ENCODE data around the gene ST6GALNAC3. TPM values are rescaled to one million over a fixed set of nuclear protein-coding genes. Genes with fewer than 3 reads are reported as not detected.

The ST6GALNAC3 gene
- polyA plus RNA-seq (2012; ENCODE audit: missing spikeins) = not detected

DNA sequence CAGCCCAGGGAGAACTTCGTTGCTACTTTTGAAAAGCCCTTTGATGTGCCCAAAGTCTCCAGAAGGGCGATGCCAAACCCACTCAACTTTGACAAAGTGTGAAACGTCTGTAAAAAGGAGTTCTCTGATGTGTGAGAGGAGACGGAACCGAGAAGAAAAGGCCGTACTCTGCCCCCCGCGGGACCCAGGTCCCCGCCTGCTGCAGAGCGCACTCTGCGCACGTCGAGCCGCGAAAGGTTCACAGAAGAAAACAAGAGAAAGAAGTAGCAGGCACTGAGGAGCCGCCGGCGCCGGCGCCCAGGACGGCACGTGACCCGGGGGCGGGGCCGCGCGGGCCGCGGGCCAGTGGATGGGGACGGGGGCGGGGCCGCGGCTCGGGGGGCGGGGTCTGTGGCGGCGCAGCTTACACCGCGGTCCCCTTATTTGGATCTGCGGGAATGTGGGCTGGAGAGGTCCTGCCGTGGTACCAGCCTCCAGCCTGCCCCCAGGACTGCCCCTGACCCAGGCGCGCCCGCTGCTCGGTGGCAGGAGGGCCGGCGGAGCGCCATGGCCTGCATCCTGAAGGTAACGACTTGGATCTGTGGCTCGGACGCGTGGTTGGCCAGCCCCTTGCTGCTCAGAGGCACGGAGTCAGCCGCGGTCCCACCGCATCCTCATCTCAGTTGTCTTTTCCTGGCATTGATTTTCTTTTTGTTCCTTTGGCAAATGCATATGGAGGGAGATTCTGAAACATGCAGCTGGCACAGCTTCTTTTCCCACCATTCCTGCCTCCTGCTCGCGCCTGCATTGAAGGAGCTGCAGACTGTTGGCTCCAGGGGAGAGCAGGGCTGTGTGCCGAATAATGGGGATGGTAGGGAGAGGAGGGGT, at the start of gene ST6GALNAC3:
TSS of gene ST6GALNAC3 (plus strand) at position 426 of the 867 bp plus-strand sequence.
- FAIRE-seq (peak; percentile 80), DNase-seq (ENCODE audit: insufficient read length) (peak; percentile 40)
- TF ChIP-seq TAF1 (IDR thresholded peaks at IDR 0.05; ENCODE audit: borderline replicate concordance, low read depth, low read length) (no peak), POLR2AphosphoS5 (IDR thresholded peaks at IDR 0.05; ENCODE audit: low read depth, low read length) (no peak), POLR2A (IDR thresholded peaks at IDR 0.05; ENCODE audit: low read depth, low read length) (no peak)

DNA sequence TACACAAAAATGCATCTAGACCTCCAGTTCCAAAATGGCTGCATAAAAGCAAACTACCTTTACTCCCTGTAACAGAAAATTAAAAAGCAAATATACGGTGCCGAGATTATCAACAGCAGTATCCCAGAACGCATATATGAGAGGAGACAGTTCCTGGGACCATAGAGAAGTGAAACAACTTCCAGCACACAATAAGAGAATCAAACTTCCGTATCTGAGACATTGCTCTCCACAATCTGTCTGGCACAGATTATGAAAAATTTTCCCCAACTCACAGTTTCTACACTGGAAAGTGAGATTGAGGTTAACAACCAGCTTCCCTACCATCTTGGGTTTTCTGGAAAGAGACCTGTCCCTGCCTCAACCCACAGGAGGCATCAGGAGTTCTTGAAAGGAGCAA, 47.2 kb upstream of the ST6GALNAC3 start:
- no peak for FAIRE-seq
- no peak for DNase-seq (ENCODE audit: insufficient read length)

DNA sequence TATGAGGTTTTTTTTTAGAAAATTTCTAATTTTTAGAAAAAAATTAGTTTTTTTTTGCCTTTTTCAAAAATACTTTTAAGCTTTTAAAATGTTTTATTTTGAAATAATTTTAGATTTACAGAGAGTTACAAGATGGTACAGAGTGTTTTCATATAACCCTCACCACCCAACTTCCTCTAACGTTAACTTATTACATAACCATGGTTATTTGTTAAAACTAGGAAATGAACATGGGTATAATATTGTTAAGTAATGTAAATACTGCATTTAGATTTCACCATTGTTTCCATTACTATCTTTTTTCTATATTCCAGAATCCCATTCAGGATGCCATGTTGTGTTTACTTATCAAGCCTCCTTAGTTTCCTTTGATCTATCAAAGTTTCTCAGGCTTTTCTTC, 45.2 kb upstream of the ST6GALNAC3 start:
- DNase-seq (ENCODE audit: insufficient read length) = no peak
- no peak for FAIRE-seq
- TF ChIP-seq TAF1 (IDR thresholded peaks at IDR 0.05; ENCODE audit: borderline replicate concordance, low read depth, low read length) (no peak), POLR2AphosphoS5 (IDR thresholded peaks at IDR 0.05; ENCODE audit: low read depth, low read length) (no peak), POLR2A (IDR thresholded peaks at IDR 0.05; ENCODE audit: low read depth, low read length) (no peak)

More for the DNA sequence above, 47.2 kb upstream of the ST6GALNAC3 start:
- TF ChIP-seq TAF1 (IDR thresholded peaks at IDR 0.05; ENCODE audit: borderline replicate concordance, low read depth, low read length) (no peak), POLR2A (IDR thresholded peaks at IDR 0.05; ENCODE audit: low read depth, low read length) (no peak), POLR2AphosphoS5 (IDR thresholded peaks at IDR 0.05; ENCODE audit: low read depth, low read length) (no peak)

DNA sequence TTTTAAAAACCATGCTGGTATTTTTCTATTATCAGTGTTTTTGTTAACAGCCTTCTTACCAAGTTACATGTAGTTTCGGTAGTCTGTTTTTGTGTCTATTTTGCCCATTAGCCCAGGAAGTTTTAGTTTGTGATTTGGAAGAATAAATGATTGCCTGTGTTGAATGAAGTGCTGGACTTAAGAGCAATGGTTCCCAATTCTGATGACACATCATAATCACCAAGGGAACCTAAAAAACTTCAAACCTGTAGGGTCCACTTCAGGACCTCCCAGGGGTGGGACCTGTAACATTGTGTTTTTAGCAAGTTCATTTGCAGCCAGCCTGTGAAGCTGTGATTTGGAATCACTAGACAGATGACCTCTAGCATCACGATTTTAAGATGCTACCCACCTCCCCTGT, 43.0 kb upstream of the ST6GALNAC3 start:
- no peak for DNase-seq (ENCODE audit: insufficient read length)
- TF ChIP-seq POLR2A (IDR thresholded peaks at IDR 0.05; ENCODE audit: low read depth, low read length) = no peak
- no peak for TF ChIP-seq TAF1 (IDR thresholded peaks at IDR 0.05; ENCODE audit: borderline replicate concordance, low read depth, low read length)
- no peak for TF ChIP-seq POLR2AphosphoS5 (IDR thresholded peaks at IDR 0.05; ENCODE audit: low read depth, low read length)
- FAIRE-seq = no peak

DNA sequence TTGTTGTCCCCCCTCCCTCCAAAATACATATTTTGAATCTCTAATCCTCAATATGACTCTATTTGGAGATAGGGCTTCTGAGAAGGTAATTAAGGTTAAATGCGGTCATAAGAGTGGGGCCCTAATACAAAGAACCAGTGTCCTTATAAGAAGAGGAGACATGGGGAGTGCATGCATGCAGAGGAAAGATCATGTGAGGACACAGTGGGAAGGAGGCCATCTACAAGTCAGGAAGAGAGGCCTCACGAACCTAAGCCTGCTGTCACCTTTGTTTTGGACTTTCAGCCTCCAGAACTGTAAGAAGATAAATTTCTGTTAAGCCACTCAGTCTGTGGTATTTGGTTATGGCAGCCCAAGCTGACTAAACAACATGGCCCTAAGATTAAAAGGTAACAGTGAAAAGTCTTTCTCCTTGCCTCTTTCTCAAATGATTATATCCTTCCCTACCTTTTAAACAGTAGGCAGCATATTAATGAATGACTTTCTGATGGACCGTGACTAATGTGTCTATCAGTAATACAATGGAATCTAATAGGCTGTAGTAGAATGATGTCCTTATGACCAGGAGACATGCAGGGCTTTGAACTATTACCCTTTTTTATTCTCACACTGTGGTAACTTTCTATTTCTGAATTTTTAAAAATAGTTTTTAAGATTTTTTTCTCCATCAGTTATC, 40.6 kb upstream of the ST6GALNAC3 start:
- DNase-seq (ENCODE audit: insufficient read length) = no peak
- FAIRE-seq = no peak
- TF ChIP-seq POLR2A (IDR thresholded peaks at IDR 0.05; ENCODE audit: low read depth, low read length) (no peak), POLR2AphosphoS5 (IDR thresholded peaks at IDR 0.05; ENCODE audit: low read depth, low read length) (no peak), TAF1 (IDR thresholded peaks at IDR 0.05; ENCODE audit: borderline replicate concordance, low read depth, low read length) (no peak)

- FAIRE-seq (no peak), DNase-seq (ENCODE audit: insufficient read length) (no peak)
- TF ChIP-seq TAF1 (IDR thresholded peaks at IDR 0.05; ENCODE audit: borderline replicate concordance, low read depth, low read length) (no peak), POLR2AphosphoS5 (IDR thresholded peaks at IDR 0.05; ENCODE audit: low read depth, low read length) (no peak), POLR2A (IDR thresholded peaks at IDR 0.05; ENCODE audit: low read depth, low read length) (no peak)
Measured at GRCh38 chr1:76035053-76035452, 39.5 kb upstream of the ST6GALNAC3 start.

GRCh38 chr1:76037324-76037723, 37.2 kb upstream of the ST6GALNAC3 start:
- TF ChIP-seq POLR2AphosphoS5 (IDR thresholded peaks at IDR 0.05; ENCODE audit: low read depth, low read length) (no peak), TAF1 (IDR thresholded peaks at IDR 0.05; ENCODE audit: borderline replicate concordance, low read depth, low read length) (no peak), POLR2A (IDR thresholded peaks at IDR 0.05; ENCODE audit: low read depth, low read length) (no peak)
- DNase-seq (ENCODE audit: insufficient read length) (no peak), FAIRE-seq (no peak)

- FAIRE-seq (no peak), DNase-seq (ENCODE audit: insufficient read length) (no peak)
- TF ChIP-seq POLR2A (IDR thresholded peaks at IDR 0.05; ENCODE audit: low read depth, low read length) (no peak), TAF1 (IDR thresholded peaks at IDR 0.05; ENCODE audit: borderline replicate concordance, low read depth, low read length) (no peak), POLR2AphosphoS5 (IDR thresholded peaks at IDR 0.05; ENCODE audit: low read depth, low read length) (no peak)
Measured at GRCh38 chr1:76038287-76039004, 36.1 kb upstream of the ST6GALNAC3 start.

- DNase-seq (ENCODE audit: insufficient read length) (no peak), FAIRE-seq (no peak)
- no peak for TF ChIP-seq TAF1 (IDR thresholded peaks at IDR 0.05; ENCODE audit: borderline replicate concordance, low read depth, low read length)
- TF ChIP-seq POLR2A (IDR thresholded peaks at IDR 0.05; ENCODE audit: low read depth, low read length) = no peak
- TF ChIP-seq POLR2AphosphoS5 (IDR thresholded peaks at IDR 0.05; ENCODE audit: low read depth, low read length) = no peak
Measured at GRCh38 chr1:76046149-76046548, 28.4 kb upstream of the ST6GALNAC3 start.

- no peak for DNase-seq (ENCODE audit: insufficient read length)
- FAIRE-seq = no peak
- TF ChIP-seq POLR2AphosphoS5 (IDR thresholded peaks at IDR 0.05; ENCODE audit: low read depth, low read length) (no peak), TAF1 (IDR thresholded peaks at IDR 0.05; ENCODE audit: borderline replicate concordance, low read depth, low read length) (no peak), POLR2A (IDR thresholded peaks at IDR 0.05; ENCODE audit: low read depth, low read length) (no peak)
Measured at GRCh38 chr1:76048219-76048618, 26.3 kb upstream of the ST6GALNAC3 start.

DNA sequence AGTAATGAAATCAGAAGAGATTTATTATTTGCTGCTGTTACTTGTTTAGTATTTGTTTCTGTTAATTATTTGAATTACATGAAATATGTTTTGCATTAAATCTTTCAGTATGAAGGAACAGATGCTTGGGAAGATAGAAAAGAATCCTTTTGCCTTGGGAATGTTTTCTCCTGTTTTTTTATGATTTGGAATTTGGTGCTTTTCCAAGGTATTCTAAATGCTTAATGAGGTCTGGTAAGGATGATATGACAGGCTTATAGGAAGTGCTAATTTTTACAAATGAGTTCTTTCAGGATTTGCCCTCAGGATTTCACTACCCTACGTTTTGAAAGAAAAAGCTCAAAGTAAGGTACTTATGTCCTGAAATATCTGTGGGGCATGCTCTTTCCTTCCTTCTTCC, 25.6 kb upstream of the ST6GALNAC3 start:
- TF ChIP-seq POLR2A (IDR thresholded peaks at IDR 0.05; ENCODE audit: low read depth, low read length) = no peak
- TF ChIP-seq POLR2AphosphoS5 (IDR thresholded peaks at IDR 0.05; ENCODE audit: low read depth, low read length) = no peak
- no peak for TF ChIP-seq TAF1 (IDR thresholded peaks at IDR 0.05; ENCODE audit: borderline replicate concordance, low read depth, low read length)
- no peak for FAIRE-seq
- no peak for DNase-seq (ENCODE audit: insufficient read length)
